Measurements from ENCODE around the gene AMN.

- TF ChIP-seq, protein P1, sequence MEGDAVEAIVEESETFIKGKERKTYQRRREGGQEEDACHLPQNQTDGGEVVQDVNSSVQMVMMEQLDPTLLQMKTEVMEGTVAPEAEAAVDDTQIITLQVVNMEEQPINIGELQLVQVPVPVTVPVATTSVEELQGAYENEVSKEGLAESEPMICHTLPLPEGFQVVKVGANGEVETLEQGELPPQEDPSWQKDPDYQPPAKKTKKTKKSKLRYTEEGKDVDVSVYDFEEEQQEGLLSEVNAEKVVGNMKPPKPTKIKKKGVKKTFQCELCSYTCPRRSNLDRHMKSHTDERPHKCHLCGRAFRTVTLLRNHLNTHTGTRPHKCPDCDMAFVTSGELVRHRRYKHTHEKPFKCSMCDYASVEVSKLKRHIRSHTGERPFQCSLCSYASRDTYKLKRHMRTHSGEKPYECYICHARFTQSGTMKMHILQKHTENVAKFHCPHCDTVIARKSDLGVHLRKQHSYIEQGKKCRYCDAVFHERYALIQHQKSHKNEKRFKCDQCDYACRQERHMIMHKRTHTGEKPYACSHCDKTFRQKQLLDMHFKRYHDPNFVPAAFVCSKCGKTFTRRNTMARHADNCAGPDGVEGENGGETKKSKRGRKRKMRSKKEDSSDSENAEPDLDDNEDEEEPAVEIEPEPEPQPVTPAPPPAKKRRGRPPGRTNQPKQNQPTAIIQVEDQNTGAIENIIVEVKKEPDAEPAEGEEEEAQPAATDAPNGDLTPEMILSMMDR (IDR thresholded peaks at IDR 0.05): no peak
- TF ChIP-seq EP300 (IDR thresholded peaks at IDR 0.05): no peak
- TF ChIP-seq POLR2A (IDR thresholded peaks at IDR 0.05; ENCODE audit: low read depth): no peak
These were observed 3.2 kb downstream of the AMN start for GRCh38 chr14:102925646-102926045.
